DND-41 (cell line): ENCODE results near the gene ZNF235.
A peak's percentile ranks its signal among the peaks of the same experiment; 100 is the strongest.
"Not testable (repeated sequence)": the region's sequence is repeated elsewhere in the genome, so short reads cannot be mapped to it uniquely, and the experiment has no call there.

Experiments
- ATAC-seq: fragments of 200-7000 bp; cut with Tn5 transposase; 3 replicates; pipeline ENCODE4 v1.9.1; 2021; ENCODE audit warnings: low read depth; ENCODE audit not compliant: insufficient read depth
- DNase-seq: peaks from one replicate; pipeline ENCODE4 v3.0.0-alpha.2; 2020
- H2AFZ ChIP-seq: 2 replicates; pipeline ENCODE4 v1.6.0; 2012; ENCODE audit warnings: low read depth, low read length
- H3K27ac ChIP-seq: 2 replicates; pipeline ENCODE4 v1.5.1; 2012; ENCODE audit warnings: low read length, inconsistent platforms
- H3K27me3 ChIP-seq: fragments of 200-600 bp; sonication (generic); 2 replicates; pipeline ENCODE4 v1.6.0; 2012; ENCODE audit warnings: low read length, mild to moderate bottlenecking, inconsistent platforms; ENCODE audit not compliant: insufficient read depth, poor library complexity
- H3K36me3 ChIP-seq: 2 replicates; pipeline ENCODE4 v1.5.1; 2012; ENCODE audit warnings: low read length, inconsistent platforms; ENCODE audit not compliant: insufficient read depth
- H3K4me1 ChIP-seq: 2 replicates; pipeline ENCODE4 v1.5.1; 2012; ENCODE audit warnings: mild to moderate bottlenecking, low read length; ENCODE audit not compliant: insufficient read depth
- H3K4me2 ChIP-seq: 2 replicates; pipeline ENCODE4 v1.6.0; 2012; ENCODE audit warnings: mild to moderate bottlenecking, moderate library complexity, low read length, inconsistent platforms; ENCODE audit not compliant: insufficient read depth
- H3K4me3 ChIP-seq, 2 experiments: fragments of 200-600 bp in 1 of 2; shearing (Covaris generic) in 1 of 2; 2 replicates each; pipeline ENCODE4 v1.5.1; 2012 to 2016; ENCODE audit warnings: inconsistent platforms in 2 of 2, low read length in 2 of 2, mild to moderate bottlenecking in 2 of 2, low read depth in 1 of 2, moderate library complexity in 1 of 2
- H3K79me2 ChIP-seq: 2 replicates; pipeline ENCODE4 v1.6.0; 2012; ENCODE audit warnings: low read length, inconsistent platforms; ENCODE audit not compliant: insufficient read depth
- H3K9ac ChIP-seq: 2 replicates; pipeline ENCODE4 v1.6.0; 2012; ENCODE audit warnings: low read depth, mild to moderate bottlenecking, inconsistent platforms, low read length, moderate library complexity
- H3K9me3 ChIP-seq: 2 replicates; pipeline ENCODE4 v1.5.1; 2012; ENCODE audit warnings: low read length, moderate library complexity, mild to moderate bottlenecking, inconsistent platforms; ENCODE audit not compliant: insufficient read depth, severe bottlenecking
- H4K20me1 ChIP-seq: 2 replicates; pipeline ENCODE4 v1.6.0; 2012; ENCODE audit warnings: low read length; ENCODE audit not compliant: insufficient read depth
- EZH2 ChIP-seq: IDR thresholded peaks from 3 replicates; pipeline ENCODE4 v1.6.1; 2012; ENCODE audit warnings: borderline replicate concordance, low read depth, mild to moderate bottlenecking, moderate library complexity, low read length, inconsistent platforms; ENCODE audit not compliant: severe bottlenecking
- TF ChIP-seq, protein P1 (sequence below): IDR thresholded peaks from 2 replicates; pipeline ENCODE4 v1.5.1; 2012; ENCODE audit warnings: borderline replicate concordance, low read length, moderate library complexity, mild to moderate bottlenecking; ENCODE audit not compliant: poor library complexity, severe bottlenecking; ENCODE audit errors: extremely low read depth

ZNF235 gene

DNA sequence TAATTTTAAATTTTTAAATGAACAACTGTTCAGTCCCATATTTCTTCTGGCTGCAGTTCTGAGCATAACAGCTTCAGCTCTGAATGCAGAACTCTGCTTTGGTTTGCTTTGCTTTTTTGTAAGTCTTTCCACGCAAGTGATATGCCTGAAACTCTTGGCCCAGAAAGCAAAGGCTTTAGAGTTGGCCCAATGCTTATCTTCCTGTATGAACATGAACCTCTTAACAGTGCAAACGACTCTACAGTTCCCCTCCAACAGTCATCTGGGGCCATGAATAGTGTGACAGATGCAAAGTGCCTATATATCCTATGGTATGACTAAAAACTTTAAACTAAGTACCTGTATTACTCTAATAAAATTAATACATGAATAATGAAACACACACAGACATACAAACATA, 37.0 kb upstream of the ZNF235 start:
- Histone ChIP-seq H3K4me3 (no peak overlapping the region), H3K9ac (no peak overlapping the region), H3K36me3 (no peaks in the 10 kb centered on the region), H3K79me2 (no peaks in the 10 kb centered on the region), H3K27ac (no peak overlapping the region), H3K9me3 (no peaks in the 10 kb centered on the region), H2AFZ (no peak overlapping the region), H3K4me1 (no peaks in the 10 kb centered on the region), H4K20me1 (no peaks in the 10 kb centered on the region), H3K4me2 (no peak overlapping the region), H3K27me3 (no peaks in the 10 kb centered on the region)
- ATAC-seq (no peak), DNase-seq (no peak)
- no peak for TF ChIP-seq EZH2
- TF ChIP-seq, protein P1, sequence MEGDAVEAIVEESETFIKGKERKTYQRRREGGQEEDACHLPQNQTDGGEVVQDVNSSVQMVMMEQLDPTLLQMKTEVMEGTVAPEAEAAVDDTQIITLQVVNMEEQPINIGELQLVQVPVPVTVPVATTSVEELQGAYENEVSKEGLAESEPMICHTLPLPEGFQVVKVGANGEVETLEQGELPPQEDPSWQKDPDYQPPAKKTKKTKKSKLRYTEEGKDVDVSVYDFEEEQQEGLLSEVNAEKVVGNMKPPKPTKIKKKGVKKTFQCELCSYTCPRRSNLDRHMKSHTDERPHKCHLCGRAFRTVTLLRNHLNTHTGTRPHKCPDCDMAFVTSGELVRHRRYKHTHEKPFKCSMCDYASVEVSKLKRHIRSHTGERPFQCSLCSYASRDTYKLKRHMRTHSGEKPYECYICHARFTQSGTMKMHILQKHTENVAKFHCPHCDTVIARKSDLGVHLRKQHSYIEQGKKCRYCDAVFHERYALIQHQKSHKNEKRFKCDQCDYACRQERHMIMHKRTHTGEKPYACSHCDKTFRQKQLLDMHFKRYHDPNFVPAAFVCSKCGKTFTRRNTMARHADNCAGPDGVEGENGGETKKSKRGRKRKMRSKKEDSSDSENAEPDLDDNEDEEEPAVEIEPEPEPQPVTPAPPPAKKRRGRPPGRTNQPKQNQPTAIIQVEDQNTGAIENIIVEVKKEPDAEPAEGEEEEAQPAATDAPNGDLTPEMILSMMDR, result no peak

DNA sequence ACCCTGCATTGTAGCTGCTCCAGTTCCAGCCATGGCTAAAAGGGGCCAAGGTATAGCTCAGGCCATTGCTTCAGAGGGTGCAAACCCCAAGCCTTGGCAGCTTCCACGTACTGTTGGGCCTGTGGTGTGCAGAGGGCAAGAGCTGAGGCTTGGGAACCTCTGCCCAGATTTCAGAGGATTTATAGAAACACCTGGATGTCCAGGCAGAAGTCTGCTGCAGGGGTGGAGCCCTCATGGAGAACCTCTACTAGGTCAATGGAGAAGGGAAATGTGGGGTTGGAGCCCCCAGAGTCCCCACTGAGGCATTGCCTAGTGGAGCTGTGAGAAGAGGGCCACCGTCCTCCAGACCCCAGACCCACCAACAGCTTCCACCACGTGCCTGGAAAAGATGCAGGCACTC, 29.8 kb upstream of the ZNF235 start:
- ATAC-seq, H4K20me1 ChIP-seq, H3K27ac ChIP-seq, H3K4me3 ChIP-seq, H3K9ac ChIP-seq, H3K36me3 ChIP-seq, H3K4me1 ChIP-seq, H3K79me2 ChIP-seq, H2AFZ ChIP-seq, H3K4me2 ChIP-seq, H3K27me3 ChIP-seq: not testable (repeated sequence)
- H3K9me3 ChIP-seq, result peaks cover 22% of the 10 kb centered on the region
- DNase-seq, result peak; percentile 5

DNA sequence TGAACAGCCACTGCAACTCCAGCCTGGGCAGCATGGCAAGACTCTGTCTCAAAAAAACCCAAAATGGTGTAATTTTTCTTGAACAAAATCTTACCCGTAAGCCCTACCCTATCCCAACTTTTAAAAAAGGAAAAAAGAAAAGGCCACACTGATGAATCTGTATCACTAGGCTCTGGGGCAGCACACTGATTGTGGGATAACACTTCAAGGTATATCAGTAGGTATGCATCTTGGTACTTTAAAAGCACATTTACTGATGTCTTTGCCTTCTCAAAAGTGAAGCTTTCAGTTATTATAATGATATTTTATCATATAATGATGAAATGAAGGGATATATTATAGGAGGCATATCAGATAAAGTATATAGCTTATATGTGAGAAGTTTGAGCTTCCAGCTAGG, 27.3 kb upstream of the ZNF235 start:
- Histone ChIP-seq H3K9me3 (peaks cover 22% of the 10 kb centered on the region), H3K4me1 (no peaks in the 10 kb centered on the region), H3K79me2 (no peaks in the 10 kb centered on the region), H3K9ac (no peak overlapping the region), H3K4me2 (no peak overlapping the region), H3K27me3 (no peaks in the 10 kb centered on the region), H3K27ac (no peak overlapping the region), H3K4me3 (no peak overlapping the region), H2AFZ (no peak overlapping the region), H4K20me1 (no peaks in the 10 kb centered on the region), H3K36me3 (no peaks in the 10 kb centered on the region)
- no peak for ATAC-seq
- no peak for DNase-seq
- TF ChIP-seq, protein P1, result no peak
- no peak for TF ChIP-seq EZH2

DNA sequence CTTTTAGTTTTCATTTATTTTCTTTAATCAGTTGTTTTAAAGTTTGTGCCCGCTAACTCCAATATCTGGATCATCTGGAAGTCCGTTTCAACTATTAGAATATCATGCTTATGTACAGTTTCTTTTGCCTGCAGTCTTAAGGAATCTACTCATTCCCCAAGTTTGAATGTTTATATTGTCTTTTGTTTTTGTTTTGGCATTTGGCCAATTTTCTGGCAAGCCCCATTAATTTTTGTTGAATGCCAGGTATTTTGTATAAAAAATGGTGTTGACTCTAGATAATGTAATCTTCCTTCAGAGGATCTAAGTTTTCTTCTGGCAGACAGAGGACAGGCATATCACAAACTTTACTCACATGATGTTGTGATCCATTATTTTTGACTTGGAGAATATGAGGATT, 11.1 kb upstream of the ZNF235 start:
- Histone ChIP-seq H3K4me1 (no peaks in the 10 kb centered on the region), H3K27me3 (no peaks in the 10 kb centered on the region), H3K4me3 (no peak overlapping the region), H3K9ac (no peak overlapping the region), H3K4me2 (no peak overlapping the region), H3K9me3 (no peaks in the 10 kb centered on the region), H3K27ac (no peak overlapping the region), H4K20me1 (no peaks in the 10 kb centered on the region), H3K36me3 (no peaks in the 10 kb centered on the region), H2AFZ (no peak overlapping the region), H3K79me2 (no peaks in the 10 kb centered on the region)
- TF ChIP-seq, protein P1, result no peak
- TF ChIP-seq EZH2, result no peak
- no peak for DNase-seq
- ATAC-seq, result no peak
